ENCODE results near the gene PKP4.

- no peak for TF ChIP-seq CTCF (IDR thresholded peaks at IDR 0.05)
- no peak for TF ChIP-seq POLR2A (IDR thresholded peaks at IDR 0.05)
Observed at GRCh38 chr2:158600155-158600802, 143.5 kb downstream of the PKP4 start.
